HEK293T (cell line): Measurements from ENCODE around the gene IRAK2.
"Not testable (repeated sequence)": the region's sequence is repeated elsewhere in the genome, so short reads cannot be mapped to it uniquely, and the experiment has no call there.

Experiments
- CTCF ChIA-PET: fragments of 350-600 bp; formaldehyde crosslinking; extraction: SDS; loops from one replicate; lab custom pipeline; 2021; ENCODE audit warnings: antibody characterized with exemption, inconsistent platforms; lab: Yijun Ruan, JAX
- POLR2A ChIA-PET: fragments of 350-600 bp; formaldehyde crosslinking; extraction: SDS; loops from one replicate; lab custom pipeline; 2020; ENCODE audit warnings: antibody characterized with exemption, inconsistent platforms; lab: Yijun Ruan, JAX
- DNase-seq: peaks from one replicate; pipeline ENCODE4 v3.0.0; 2012; ENCODE audit warnings: mixed read lengths; ENCODE audit errors: extremely low spot score
- ARNT ChIP-seq: fragments of 450-650 bp; IDR thresholded peaks from 2 replicates; pipeline ENCODE4 v1.6.1; 2017; ENCODE audit warnings: mild to moderate bottlenecking
- BHLHE40 ChIP-seq: fragments of 450-650 bp; IDR thresholded peaks from 2 replicates; pipeline ENCODE4 v1.6.1; 2016; ENCODE audit warnings: mild to moderate bottlenecking, moderate library complexity, borderline replicate concordance
- CTBP1 ChIP-seq: fragments of 450-650 bp; IDR thresholded peaks from 2 replicates; pipeline ENCODE4 v1.6.1; 2016; ENCODE audit warnings: borderline replicate concordance
- ELF4 ChIP-seq: fragments of 450-650 bp; IDR thresholded peaks from 2 replicates; pipeline ENCODE4 v1.6.1; 2017; ENCODE audit warnings: antibody characterized with exemption
- FOXA1 ChIP-seq: fragments of 450-650 bp; IDR thresholded peaks from 2 replicates; pipeline ENCODE4 v1.6.1; 2016; ENCODE audit warnings: mild to moderate bottlenecking
- FOXK2 ChIP-seq: fragments of 450-650 bp; IDR thresholded peaks from 2 replicates; pipeline ENCODE4 v1.6.1; 2016; ENCODE audit warnings: mild to moderate bottlenecking
- FOXM1 ChIP-seq: fragments of 450-650 bp; IDR thresholded peaks from 2 replicates; pipeline ENCODE4 v1.6.1; 2017; ENCODE audit warnings: mild to moderate bottlenecking, borderline replicate concordance
- HDGF ChIP-seq: fragments of 450-650 bp; IDR thresholded peaks from 2 replicates; pipeline ENCODE4 v1.6.1; 2017; ENCODE audit warnings: antibody characterized with exemption, borderline replicate concordance
- L3MBTL2 ChIP-seq: fragments of 450-650 bp; conservative IDR thresholded peaks from 2 replicates; pipeline ENCODE4 v1.6.1; 2016; ENCODE audit warnings: mild to moderate bottlenecking
- LEF1 ChIP-seq: fragments of 450-650 bp; IDR thresholded peaks from 2 replicates; pipeline ENCODE4 v1.6.1; 2017; ENCODE audit warnings: mild to moderate bottlenecking, borderline replicate concordance
- NFRKB ChIP-seq: fragments of 450-650 bp; IDR thresholded peaks from 2 replicates; pipeline ENCODE4 v1.6.1; 2016; ENCODE audit warnings: mild to moderate bottlenecking, moderate library complexity
- SP1 ChIP-seq: fragments of 450-650 bp; IDR thresholded peaks from 2 replicates; pipeline ENCODE4 v1.6.1; 2017
- SUZ12 ChIP-seq: fragments of 450-650 bp; IDR thresholded peaks from 2 replicates; pipeline ENCODE4 v1.6.1; 2016; ENCODE audit warnings: mild to moderate bottlenecking
- TARDBP ChIP-seq: fragments of 450-650 bp; IDR thresholded peaks from 2 replicates; pipeline ENCODE4 v1.6.1; 2016
- ZNF384 ChIP-seq: fragments of 450-650 bp; IDR thresholded peaks from 2 replicates; pipeline ENCODE4 v1.6.1; 2016
- TF ChIP-seq, protein P1 (sequence below): fragments of 450-650 bp; IDR thresholded peaks from 2 replicates; pipeline ENCODE4 v1.6.1; 2016

The IRAK2 gene

DNA sequence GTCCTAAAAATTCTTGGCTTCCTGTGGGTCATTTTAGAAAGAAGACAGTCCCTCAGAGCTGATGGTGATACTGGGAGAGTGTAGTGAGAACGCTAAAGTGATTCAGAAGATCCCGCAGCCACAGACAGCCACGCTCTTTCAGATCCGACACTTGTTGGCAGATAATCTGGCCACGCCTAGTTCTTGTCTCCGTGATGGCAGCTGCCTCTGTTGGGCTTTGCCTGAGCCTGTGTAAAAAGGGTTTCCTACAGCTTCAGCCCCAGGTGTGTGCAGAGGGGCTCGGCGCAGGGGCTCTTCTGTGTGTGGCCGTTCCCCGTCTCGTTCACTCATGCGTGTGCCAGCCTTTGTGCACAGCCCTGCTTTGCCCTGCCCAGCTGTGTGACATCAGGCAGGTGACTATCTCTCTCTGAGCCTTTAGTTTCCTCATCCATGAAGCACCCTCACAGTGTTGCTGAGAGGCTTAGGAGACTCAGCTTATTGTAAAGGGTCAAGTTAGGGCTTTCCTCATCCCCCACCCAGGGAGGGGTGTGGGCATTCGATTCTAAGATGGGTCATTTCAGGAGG is 6.3 kb downstream of the IRAK2 start:
- DNase-seq: no peak
- ChIA-PET CTCF (interaction anchor here (0.7 kb wide), 1 partner anchor 43 kb away, joined by 3 read pairs; no protein-coding TSS in a partner anchor), POLR2A (interaction anchor here (1.3 kb wide), 1 partner anchor 29 kb away, joined by 6 read pairs; the partner anchor contains the start of gene VHL)
- TF ChIP-seq ELF4 (no peak), FOXK2 (no peak), TARDBP (no peak), CTBP1 (no peak), BHLHE40 (no peak), FOXM1 (no peak), ZNF384 (no peak), NFRKB (no peak), SP1 (no peak), L3MBTL2 (no peak), SUZ12 (no peak), LEF1 (no peak), ARNT (no peak), HDGF (no peak), FOXA1 (no peak)
- TF ChIP-seq, protein P1, sequence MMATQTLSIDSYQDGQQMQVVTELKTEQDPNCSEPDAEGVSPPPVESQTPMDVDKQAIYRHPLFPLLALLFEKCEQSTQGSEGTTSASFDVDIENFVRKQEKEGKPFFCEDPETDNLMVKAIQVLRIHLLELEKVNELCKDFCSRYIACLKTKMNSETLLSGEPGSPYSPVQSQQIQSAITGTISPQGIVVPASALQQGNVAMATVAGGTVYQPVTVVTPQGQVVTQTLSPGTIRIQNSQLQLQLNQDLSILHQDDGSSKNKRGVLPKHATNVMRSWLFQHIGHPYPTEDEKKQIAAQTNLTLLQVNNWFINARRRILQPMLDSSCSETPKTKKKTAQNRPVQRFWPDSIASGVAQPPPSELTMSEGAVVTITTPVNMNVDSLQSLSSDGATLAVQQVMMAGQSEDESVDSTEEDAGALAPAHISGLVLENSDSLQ: no peak

DNA sequence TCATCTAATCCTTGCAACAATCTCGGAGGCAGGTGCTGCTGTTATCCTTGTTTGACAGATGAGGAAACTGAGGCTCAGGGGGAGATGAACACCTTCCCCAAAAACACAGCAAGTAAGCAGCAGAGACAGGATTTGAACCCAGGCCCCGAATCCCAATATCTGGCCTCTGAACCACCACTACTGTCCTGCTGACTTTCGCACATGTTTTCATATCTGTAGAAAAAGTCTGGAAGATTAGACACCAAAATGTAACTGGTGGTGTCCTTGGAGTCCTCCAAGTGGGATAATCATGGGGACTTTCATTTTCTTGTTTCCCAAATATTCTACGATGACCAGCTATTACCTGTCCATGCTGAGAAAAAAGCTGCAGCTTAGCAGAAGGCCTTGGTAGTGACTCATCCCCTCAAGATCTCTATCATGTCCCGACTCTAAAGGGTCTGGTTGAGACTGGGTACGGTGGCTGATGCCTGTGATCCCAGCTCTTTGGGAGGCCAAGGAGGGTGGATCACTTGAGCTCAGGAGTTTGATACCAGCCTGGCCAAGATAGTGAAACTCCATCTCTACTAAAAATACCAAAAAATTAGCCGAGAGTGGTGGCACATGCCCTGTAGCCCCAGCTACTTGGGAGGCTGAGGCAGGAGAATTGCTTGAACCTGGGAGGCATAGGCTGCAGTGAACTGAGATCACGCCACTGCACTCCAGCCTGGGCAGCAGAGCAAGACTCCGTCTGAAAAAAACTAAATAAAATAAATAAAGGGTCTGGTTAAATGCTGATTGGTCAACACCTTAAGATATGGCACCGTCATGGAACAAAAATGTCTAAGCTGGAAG is 8.6 kb downstream of the IRAK2 start:
- ChIA-PET POLR2A (no interaction called here), CTCF (no interaction called here)
- TF ChIP-seq ELF4 (no peak), ZNF384 (no peak), HDGF (no peak), BHLHE40 (no peak), LEF1 (no peak), CTBP1 (no peak), FOXM1 (no peak), FOXA1 (no peak), L3MBTL2 (no peak)
- no peak for DNase-seq

DNA sequence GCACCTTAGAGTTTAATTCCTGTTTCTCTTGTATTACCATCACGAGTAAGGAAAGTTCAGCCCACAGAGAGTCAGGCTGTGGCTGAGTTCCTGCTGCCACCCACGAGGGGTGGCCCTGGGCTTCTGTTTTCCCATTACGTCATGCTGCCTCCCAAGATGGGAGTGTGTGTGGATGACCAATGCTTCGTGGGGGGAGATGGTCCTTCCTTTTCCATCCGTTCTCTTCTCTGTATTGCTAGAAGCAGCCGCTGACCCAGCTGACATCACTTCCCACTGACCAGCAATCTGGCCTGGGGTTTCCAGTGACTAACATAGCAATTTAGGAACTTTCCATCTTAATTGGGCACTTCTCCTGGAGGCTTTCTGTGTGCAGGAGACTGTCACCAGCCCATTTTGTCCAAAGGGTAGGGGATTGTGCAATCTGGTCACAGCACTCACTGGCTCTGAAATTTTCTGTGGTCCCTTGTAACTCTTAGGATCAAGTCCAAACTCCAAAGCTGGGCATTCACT is 9.3 kb downstream of the IRAK2 start:
- ChIA-PET POLR2A (no interaction called here), CTCF (no interaction called here)
- TF ChIP-seq SP1: no peak
- no peak for TF ChIP-seq NFRKB
- TF ChIP-seq ELF4: no peak
- no peak for DNase-seq

DNA sequence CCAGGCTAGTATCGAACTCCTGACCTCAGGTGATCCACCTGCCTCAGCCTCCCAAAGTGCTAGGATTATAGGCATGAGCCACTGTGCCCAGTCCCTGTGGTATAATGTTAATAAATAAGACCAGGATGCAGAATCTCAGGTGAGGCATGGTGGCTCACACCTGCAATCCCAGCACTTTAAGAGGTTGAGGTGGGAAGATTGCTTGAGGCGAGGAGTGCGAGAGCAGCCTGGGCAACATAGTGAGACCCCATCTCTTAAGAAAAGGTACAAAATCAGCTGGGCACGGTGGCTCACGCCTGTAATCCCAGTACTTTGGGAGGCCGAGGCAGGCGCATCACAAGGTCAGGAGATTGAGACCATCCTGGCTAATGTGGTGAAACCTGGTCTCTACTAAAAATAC is 10.6 kb downstream of the IRAK2 start:
- DNase-seq, POLR2A ChIA-PET, CTCF ChIA-PET: not testable (repeated sequence)

DNA sequence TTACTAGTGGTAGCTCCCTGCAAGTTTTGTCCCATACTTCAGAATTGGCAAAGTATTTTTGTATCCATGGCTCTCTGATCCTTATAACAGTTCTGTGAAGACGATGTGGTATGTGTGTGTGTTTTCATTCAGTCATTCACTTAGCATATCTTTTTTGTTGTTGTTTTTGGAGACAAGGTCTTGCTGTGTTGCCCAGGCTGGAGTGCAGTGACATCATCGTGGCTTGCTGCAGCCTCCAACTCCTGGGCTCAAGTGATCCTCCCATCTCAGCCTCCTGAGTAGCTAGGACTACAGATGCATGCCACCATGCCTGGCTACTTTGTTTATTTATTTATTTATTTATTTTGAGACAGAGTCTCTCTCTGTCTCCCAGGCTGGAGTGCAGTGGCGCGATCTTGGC is 11.4 kb downstream of the IRAK2 start:
- CTCF ChIA-PET, DNase-seq, POLR2A ChIA-PET: not testable (repeated sequence)

DNA sequence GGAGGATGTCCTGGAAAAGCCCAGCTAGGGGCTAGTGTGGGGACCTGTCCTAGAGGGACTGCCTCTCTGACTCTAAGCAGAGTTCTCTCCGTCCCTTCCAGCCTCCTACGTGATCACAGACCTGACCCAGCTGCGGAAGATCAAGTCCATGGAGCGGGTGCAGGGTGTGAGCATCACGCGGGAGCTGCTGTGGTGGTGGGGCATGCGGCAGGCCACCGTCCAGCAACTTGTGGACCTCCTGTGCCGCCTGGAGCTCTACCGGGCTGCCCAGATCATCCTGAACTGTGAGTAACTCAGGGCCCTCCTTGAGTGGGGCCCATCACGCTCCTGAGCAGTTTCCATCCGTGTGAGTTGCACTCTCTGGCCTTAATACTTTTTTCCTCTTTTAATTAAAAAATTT is 13.0 kb downstream of the IRAK2 start:
- CTCF ChIA-PET: no interaction called here
- TF ChIP-seq ELF4 (no peak), NFRKB (no peak), L3MBTL2 (no peak), ARNT (no peak), TARDBP (no peak), FOXM1 (no peak), HDGF (no peak), FOXA1 (no peak), SUZ12 (no peak), SP1 (no peak), CTBP1 (no peak), BHLHE40 (no peak), FOXK2 (no peak)
- TF ChIP-seq, protein P1: no peak
- DNase-seq: no peak
- POLR2A ChIA-PET: no interaction called here

DNA sequence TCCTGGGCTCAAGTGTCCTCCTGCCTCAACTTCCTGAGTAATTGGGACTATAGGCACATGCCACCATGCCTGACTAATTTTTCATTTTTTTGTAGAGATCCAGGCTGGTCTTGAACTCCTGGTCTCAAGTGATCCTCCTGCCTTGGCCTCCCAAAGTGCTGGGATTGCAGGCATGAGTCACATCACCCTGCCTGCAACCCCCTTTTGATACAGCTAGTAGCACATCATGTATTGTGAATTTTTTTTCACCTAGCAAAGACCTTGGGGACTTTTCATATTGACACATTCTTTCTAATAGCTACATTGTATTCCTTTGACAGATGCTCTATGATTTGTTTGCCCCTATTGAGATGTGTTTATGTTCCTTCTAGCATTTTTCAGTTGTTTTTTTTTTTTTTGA is 14.2 kb downstream of the IRAK2 start:
- TF ChIP-seq ZNF384 (no peak), L3MBTL2 (no peak), ELF4 (no peak), ARNT (no peak), FOXM1 (no peak), LEF1 (no peak), BHLHE40 (no peak), HDGF (no peak), SP1 (no peak), TARDBP (no peak)
- TF ChIP-seq, protein P1: no peak
- DNase-seq: no peak
- POLR2A ChIA-PET: interaction anchor here (1.0 kb wide), 1 partner anchor 21 kb away, joined by 3 read pairs; no protein-coding TSS in a partner anchor
- CTCF ChIA-PET: no interaction called here
